IMR-90 (cell line): Measurements from ENCODE around the gene OSBPL9.

Experiments used
- CTCF ChIP-seq: conservative IDR thresholded peaks from 2 replicates; pipeline ENCODE4 v1.5.1; 2012; ENCODE audit warnings: mild to moderate bottlenecking, low read depth, low read length, improper control_type of control experiment
- ELK1 ChIP-seq: fragments of 150-350 bp; IDR thresholded peaks from 2 replicates; pipeline ENCODE4 v1.6.1; 2016; ENCODE audit warnings: low read depth, mild to moderate bottlenecking, low read length, moderate library complexity, borderline replicate concordance
- MAFK ChIP-seq: IDR thresholded peaks from 2 replicates; pipeline ENCODE4 v1.6.1; 2012; ENCODE audit warnings: low read depth, low read length, improper control_type of control experiment
- MXI1 ChIP-seq: IDR thresholded peaks from 2 replicates; pipeline ENCODE4 v1.6.1; 2012; ENCODE audit warnings: low read depth, mild to moderate bottlenecking, low read length, moderate library complexity, borderline replicate concordance
- POLR2A ChIP-seq: IDR thresholded peaks from 2 replicates; pipeline ENCODE4 v1.6.1; 2012; ENCODE audit warnings: mild to moderate bottlenecking, low read depth, low read length
- RAD21 ChIP-seq: IDR thresholded peaks from 2 replicates; pipeline ENCODE4 v1.6.1; 2012; ENCODE audit warnings: low read length, improper control_type of control experiment
- RCOR1 ChIP-seq: IDR thresholded peaks from 2 replicates; pipeline ENCODE4 v1.6.1; 2012; ENCODE audit warnings: mild to moderate bottlenecking, low read length, improper control_type of control experiment; ENCODE audit not compliant: insufficient replicate concordance
- RFX5 ChIP-seq: IDR thresholded peaks from 2 replicates; pipeline ENCODE4 v1.8.0; 2012; ENCODE audit warnings: low read depth, mild to moderate bottlenecking, low read length, moderate library complexity
- SMC3 ChIP-seq: fragments of 150-350 bp; IDR thresholded peaks from 2 replicates; pipeline ENCODE4 v1.6.1; 2016; ENCODE audit warnings: low read depth, mild to moderate bottlenecking, antibody characterized with exemption, low read length, moderate library complexity
- USF2 ChIP-seq: fragments of 150-350 bp; IDR thresholded peaks from 2 replicates; pipeline ENCODE4 v1.6.1; 2017; ENCODE audit warnings: mild to moderate bottlenecking, antibody characterized with exemption, low read length, low read depth

- TF ChIP-seq CTCF (no peak), USF2 (no peak), ELK1 (no peak), POLR2A (no peak), SMC3 (no peak), MAFK (no peak), RFX5 (no peak), MXI1 (no peak), RCOR1 (no peak), RAD21 (no peak)
Observed at GRCh38 chr1:51693419-51694155, 76.7 kb downstream of the OSBPL9 start.
